K562 (cell line): ENCODE measurements around the gene PDHB. TPM values are rescaled to one million over a fixed set of nuclear protein-coding genes. Genes with fewer than 3 reads are reported as not detected.

Experiments used
- BRD9 ChIP-seq: fragments of 450-650 bp; IDR thresholded peaks from 2 replicates; pipeline ENCODE4 v1.6.1; 2018; ENCODE audit warnings: low read depth; ENCODE audit not compliant: partially characterized antibody
- C11orf30 ChIP-seq: fragments of 450-650 bp; IDR thresholded peaks from 2 replicates; pipeline ENCODE4 v1.6.1; 2016; ENCODE audit warnings: low read depth, mild to moderate bottlenecking
- CCAR2 ChIP-seq: fragments of 200-400 bp; formaldehyde crosslinking; IDR thresholded peaks from 2 replicates; pipeline ENCODE4 v1.6.1; 2017; ENCODE audit warnings: mild to moderate bottlenecking, low read depth, low read length
- GABPB1 ChIP-seq: sonication (generic); formaldehyde crosslinking; IDR thresholded peaks from 2 replicates; pipeline ENCODE4 v1.8.0; 2022; ENCODE audit warnings: mild to moderate bottlenecking, missing genetic modification reagents
- KAT7 ChIP-seq: sonication (generic); formaldehyde crosslinking; IDR thresholded peaks from 2 replicates; pipeline ENCODE4 v1.8.0; 2022; ENCODE audit warnings: missing genetic modification reagents, mild to moderate bottlenecking, borderline replicate concordance
- NR2C2 ChIP-seq, 2 experiments: fragments of 200-800 bp in 1 of 2; sonication (Bioruptor generic) in 1 of 2; sonication (generic) in 1 of 2; formaldehyde crosslinking in 1 of 2; IDR thresholded peaks; 2 replicates each; pipeline versions ENCODE4 v1.6.1 to v1.8.0; 2016 to 2022; ENCODE audit warnings: mild to moderate bottlenecking in 1 of 2, missing compliant biosample characterization in 1 of 2, missing genetic modification characterization in 1 of 2, missing genetic modification reagents in 1 of 2
- RBM15 ChIP-seq: fragments of 200-400 bp; formaldehyde crosslinking; IDR thresholded peaks from 2 replicates; pipeline ENCODE4 v1.6.1; 2018; ENCODE audit warnings: mild to moderate bottlenecking, low read length, moderate library complexity; ENCODE audit not compliant: insufficient read depth
- SMARCA4 ChIP-seq: fragments of 450-650 bp; IDR thresholded peaks from 2 replicates; pipeline ENCODE4 v1.6.1; 2016
- TAF7 ChIP-seq: fragments of 450-650 bp; IDR thresholded peaks from 2 replicates; pipeline ENCODE4 v1.6.1; 2016; ENCODE audit warnings: missing genetic modification characterization, missing compliant biosample characterization
- TCF15 ChIP-seq: fragments of 250-450 bp; sonication (Bioruptor Pico); IDR thresholded peaks from 2 replicates; pipeline ENCODE4 v1.8.0; 2022; ENCODE audit warnings: moderate library complexity, mild to moderate bottlenecking, inconsistent platforms
- ZFPM2 ChIP-seq: fragments of 250-450 bp; sonication (Bioruptor Pico); IDR thresholded peaks from 2 replicates; pipeline ENCODE4 v1.5.1; 2022; ENCODE audit warnings: mild to moderate bottlenecking
- ZNF707 ChIP-seq: fragments of 250-450 bp; sonication (Bioruptor Pico); conservative IDR thresholded peaks from 2 replicates; pipeline ENCODE4 v1.8.0; 2022; ENCODE audit warnings: inconsistent platforms, mild to moderate bottlenecking, moderate library complexity
- polyA plus RNA-seq, 8 experiments: library from polyadenylated mRNA; depleted of rRNA in 4 of 8; stranded (reverse) in 5 of 8; unstranded in 3 of 8; fragments of >200 nt; fragmentation: Nextera tagmentation in 2 of 8; fragmentation: Illumina TruSeq in 1 of 8; extraction: Ambion mirVana in 2 of 8; extraction: Trizol in 1 of 8; gene quantifications; 2 replicates each; pipeline versions ENCODE4 v1.2.1 to v1.2.3, GENCODE V29; 2011 to 2014; ENCODE audit warnings: inconsistent platforms in 1 of 8, missing spikeins in 1 of 8
- total RNA-seq, 7 experiments: library from RNA; depleted of rRNA in 6 of 7; stranded (reverse); fragments of >200 nt in 6 of 7; fragmentation: Illumina TruSeq in 2 of 7; extraction: Trizol in 2 of 7; gene quantifications; 2 replicates each; pipeline versions ENCODE4 v1.2.1 to v1.2.3, GENCODE V29; 2011 to 2021; ENCODE audit warnings: low replicate concordance in 1 of 7

Gene PDHB
- total and polyA plus RNA-seq, 9 of the 15 experiments (the other 6 are each of a cell fraction or from before 2014, with no cell fraction given) = 51.2 to 178 (median 85.2) TPM

GRCh38 chr3:58433400-58434167 lies at the start of gene PDHB (continued):
- TF ChIP-seq TAF7 (tag) = peak; percentile 60; the same call in 1 of the 2 replicates
- TF ChIP-seq C11orf30 = peak; percentile 63
- TF ChIP-seq ZNF707 (CRISPR knock-in tag) = no peak
- peak; percentile 75 for TF ChIP-seq GABPB1 (CRISPR knock-in tag)
- 0 out of 2 replicates have a peak, but pooled peaks have one; percentile 8 for TF ChIP-seq SMARCA4
- no peak for TF ChIP-seq BRD9
- TF ChIP-seq KAT7 (CRISPR knock-in tag) = peak; percentile 87; the same call in 1 of the 2 replicates
- no peak for TF ChIP-seq TCF15 (CRISPR knock-in tag)
- no peak for TF ChIP-seq RBM15
- TF ChIP-seq CCAR2 = no peak
- no peak for TF ChIP-seq NR2C2 (CRISPR knock-in tag; IDR thresholded peaks at IDR 0.05)
- peak; percentile 55; the same call in 1 of the 2 replicates for TF ChIP-seq NR2C2 (tag; IDR thresholded peaks at IDR 0.05)
- no peak for TF ChIP-seq ZFPM2 (CRISPR knock-in tag)
